Stimulated activated naive CD8-positive, alpha-beta T cell treated with anti-CD3 and anti-CD28 coated beads, Interleukin-15, amount 100 ng/mL, for 72 hours (primary cell): ENCODE measurements around the gene DYNLL2.
A peak's percentile ranks its signal among the peaks of the same experiment; 100 is the strongest.
"Not testable (repeated sequence)": the region's sequence is repeated elsewhere in the genome, so short reads cannot be mapped to it uniquely, and the experiment has no call there.

Source experiments
- ATAC-seq: fragments of 150-1000 bp; cut with Tn5 transposase; 2 replicates; pipeline ENCODE4 v1.10.0; 2021; ENCODE audit warnings: mild to moderate bottlenecking, moderate library complexity
- DNase-seq, 2 donors: peaks; one replicate each; pipeline ENCODE4 v3.0.0; 2021 to 2022
- H3K27ac Mint-ChIP-seq, 2 donors: one replicate each; pipeline ENCODE4 v1.8.0; 2022; ENCODE audit warnings: mild to moderate bottlenecking in 2 of 2, mixed read lengths in 2 of 2, moderate library complexity in 2 of 2
- H3K27me3 Mint-ChIP-seq: one replicate; pipeline ENCODE4 v1.8.0; 2022; ENCODE audit warnings: mixed read lengths
- H3K4me1 Mint-ChIP-seq: one replicate; pipeline ENCODE4 v1.8.0; 2022; ENCODE audit warnings: mild to moderate bottlenecking, mixed read lengths
- H3K4me3 Mint-ChIP-seq, 2 donors: one replicate each; pipeline ENCODE4 v1.8.0; 2022; ENCODE audit warnings: mild to moderate bottlenecking in 2 of 2, mixed read lengths in 2 of 2, moderate library complexity in 1 of 2
- H3K9me3 Mint-ChIP-seq, 2 donors: one replicate each; pipeline ENCODE4 v1.8.0; 2022; ENCODE audit warnings: mixed read lengths in 2 of 2

The DYNLL2 gene

GRCh38 chr17:58056476-58056875, 26.7 kb upstream of the DYNLL2 start:
- H3K9me3 Mint-ChIP-seq, result no peaks in the 10 kb centered on the region
- DNase-seq (no peak), ATAC-seq (no peak)
- peaks cover 20% of the 10 kb centered on the region for H3K4me1 Mint-ChIP-seq
- peaks cover 13% of the 10 kb centered on the region for H3K27me3 Mint-ChIP-seq
- H3K27ac Mint-ChIP-seq, result no peak overlapping the region
- no peak overlapping the region for H3K4me3 Mint-ChIP-seq

GRCh38 chr17:58059141-58059540, 24.1 kb upstream of the DYNLL2 start:
- peaks cover 13% of the 10 kb centered on the region for H3K27me3 Mint-ChIP-seq
- H3K9me3 Mint-ChIP-seq, result no peaks in the 10 kb centered on the region
- H3K4me1 Mint-ChIP-seq, result peaks cover 6% of the 10 kb centered on the region
- no peak for ATAC-seq
- no peak for DNase-seq
- no peak overlapping the region for H3K27ac Mint-ChIP-seq
- no peak overlapping the region for H3K4me3 Mint-ChIP-seq

GRCh38 chr17:58060596-58061191, 22.5 kb upstream of the DYNLL2 start:
- peaks cover 6% of the 10 kb centered on the region for H3K27me3 Mint-ChIP-seq
- DNase-seq (no peak), ATAC-seq (no peak)
- H3K9me3 Mint-ChIP-seq, result no peaks in the 10 kb centered on the region
- H3K27ac Mint-ChIP-seq, result peak overlapping the region in 1 of 2 donors; percentile 61
- peaks cover 6% of the 10 kb centered on the region for H3K4me1 Mint-ChIP-seq
- H3K4me3 Mint-ChIP-seq, result no peak overlapping the region

- no peak overlapping the region for H3K4me3 Mint-ChIP-seq
- ATAC-seq (no peak), DNase-seq (no peak)
- H3K27me3 Mint-ChIP-seq, result peaks cover 6% of the 10 kb centered on the region
- no peaks in the 10 kb centered on the region for H3K9me3 Mint-ChIP-seq
- H3K4me1 Mint-ChIP-seq, result peaks cover 6% of the 10 kb centered on the region
- no peak overlapping the region for H3K27ac Mint-ChIP-seq
Measured at GRCh38 chr17:58061672-58062071, 21.5 kb upstream of the DYNLL2 start.

- ATAC-seq (no peak), DNase-seq (no peak)
- no peak overlapping the region for H3K27ac Mint-ChIP-seq
- no peaks in the 10 kb centered on the region for H3K9me3 Mint-ChIP-seq
- peaks cover 6% of the 10 kb centered on the region for H3K4me1 Mint-ChIP-seq
- no peak overlapping the region for H3K4me3 Mint-ChIP-seq
- H3K27me3 Mint-ChIP-seq, result peaks cover 12% of the 10 kb centered on the region
Measured at GRCh38 chr17:58065238-58065637, 18.0 kb upstream of the DYNLL2 start.

- H3K4me1 Mint-ChIP-seq, result no peaks in the 10 kb centered on the region
- no peak overlapping the region for H3K4me3 Mint-ChIP-seq
- H3K27me3 Mint-ChIP-seq, result peaks cover 24% of the 10 kb centered on the region
- DNase-seq, result no peak
- H3K9me3 Mint-ChIP-seq, result no peaks in the 10 kb centered on the region
- no peak for ATAC-seq
- H3K27ac Mint-ChIP-seq, result no peak overlapping the region
Measured at GRCh38 chr17:58066401-58066800, 16.8 kb upstream of the DYNLL2 start.

- no peak for ATAC-seq
- DNase-seq, result no peak
- Mint-ChIP-seq H3K4me1 (no peaks in the 10 kb centered on the region), H3K27ac (no peak overlapping the region), H3K9me3 (no peaks in the 10 kb centered on the region), H3K27me3 (peaks cover 34% of the 10 kb centered on the region), H3K4me3 (no peak overlapping the region)
Measured at GRCh38 chr17:58072862-58073261, 10.4 kb upstream of the DYNLL2 start.

- H3K27me3 Mint-ChIP-seq, result peaks cover 36% of the 10 kb centered on the region
- not testable (repeated sequence) for H3K27ac Mint-ChIP-seq
Measured at GRCh38 chr17:58073266-58073665, 10.0 kb upstream of the DYNLL2 start.

GRCh38 chr17:58074406-58074805, 8.8 kb upstream of the DYNLL2 start:
- not testable (repeated sequence) for DNase-seq, H3K27ac Mint-ChIP-seq, H3K4me1 Mint-ChIP-seq, H3K9me3 Mint-ChIP-seq, ATAC-seq, H3K4me3 Mint-ChIP-seq
- peaks cover 32% of the 10 kb centered on the region for H3K27me3 Mint-ChIP-seq

More at GRCh38 chr17:58073266-58073665, 10.0 kb upstream of the DYNLL2 start:
- not testable (repeated sequence) for DNase-seq, H3K4me1 Mint-ChIP-seq, H3K9me3 Mint-ChIP-seq, ATAC-seq, H3K4me3 Mint-ChIP-seq

- DNase-seq (no peak), ATAC-seq (no peak)
- Mint-ChIP-seq H3K9me3 (no peaks in the 10 kb centered on the region), H3K4me1 (peaks cover 9% of the 10 kb centered on the region), H3K27ac (no peak overlapping the region), H3K4me3 (no peak overlapping the region), H3K27me3 (peaks cover 8% of the 10 kb centered on the region)
Measured at GRCh38 chr17:58079300-58080033, 3.8 kb upstream of the DYNLL2 start.

- no peak for ATAC-seq
- DNase-seq, result no peak
- H3K4me3 Mint-ChIP-seq, result no peak overlapping the region
- H3K27me3 Mint-ChIP-seq, result peaks cover 8% of the 10 kb centered on the region
- no peak overlapping the region for H3K27ac Mint-ChIP-seq
- peaks cover 26% of the 10 kb centered on the region for H3K4me1 Mint-ChIP-seq
- H3K9me3 Mint-ChIP-seq, result no peaks in the 10 kb centered on the region
Measured at GRCh38 chr17:58081646-58082340, 1.4 kb upstream of the DYNLL2 start.

GRCh38 chr17:58082341-58082869, 814 bp upstream of the DYNLL2 start:
- ATAC-seq, result no peak
- DNase-seq, result no peak
- peak overlapping the region; percentile 89 to 92 for H3K27ac Mint-ChIP-seq
- peaks cover 6% of the 10 kb centered on the region for H3K27me3 Mint-ChIP-seq
- H3K9me3 Mint-ChIP-seq, result no peaks in the 10 kb centered on the region
- peaks cover 32% of the 10 kb centered on the region for H3K4me1 Mint-ChIP-seq
- H3K4me3 Mint-ChIP-seq, result peak overlapping the region; percentile 74 to 78

GRCh38 chr17:58083491-58084316, 485 bp downstream of the DYNLL2 start:
- ATAC-seq, result peak; percentile 80
- peak; percentile 67 to 73 for DNase-seq
- Mint-ChIP-seq H3K4me1 (peaks cover 43% of the 10 kb centered on the region), H3K4me3 (peak overlapping the region; percentile 85 to 90), H3K27me3 (no peaks in the 10 kb centered on the region), H3K9me3 (no peaks in the 10 kb centered on the region), H3K27ac (peak overlapping the region; percentile 90 to 93)

- Mint-ChIP-seq H3K27me3 (no peaks in the 10 kb centered on the region), H3K27ac (peak overlapping the region; percentile 90 to 93), H3K9me3 (no peaks in the 10 kb centered on the region), H3K4me3 (peak overlapping the region; percentile 85 to 90), H3K4me1 (peaks cover 51% of the 10 kb centered on the region)
- peak; percentile 37 to 39 for DNase-seq
- peak; percentile 40 for ATAC-seq
Measured at GRCh38 chr17:58084317-58084981, 1.2 kb downstream of the DYNLL2 start.
